Measurements from ENCODE around the gene DDIAS. TPM values are rescaled to one million over a fixed set of nuclear protein-coding genes. Genes with fewer than 3 reads are reported as not detected.

DDIAS gene
- total and polyA plus RNA-seq, 10 of the 15 experiments (the other 5 are each of a cell fraction or from before 2014, with no cell fraction given) = 6.9 to 27.8 (median 12.9) TPM

DNA sequence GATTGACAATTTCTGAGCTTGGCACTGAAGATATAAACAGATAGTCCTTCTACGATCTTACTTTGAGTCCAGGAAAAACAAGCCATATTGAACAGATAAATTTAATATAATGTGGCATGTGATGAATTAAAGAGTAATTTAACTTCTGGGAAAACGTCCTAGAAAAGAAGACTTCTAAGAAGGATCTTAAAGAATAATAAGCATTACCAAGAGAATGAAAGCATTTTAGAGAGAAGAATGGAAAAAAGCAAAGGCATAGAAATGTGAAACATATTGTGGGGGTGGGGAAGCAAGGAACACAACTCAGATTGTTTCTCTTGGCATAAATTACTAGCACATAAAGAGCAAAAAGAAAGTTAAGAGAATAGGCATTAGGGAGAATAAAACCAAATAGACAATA is 5.4 kb downstream of the DDIAS start (continued):
- TF ChIP-seq CTCF (IDR thresholded peaks at IDR 0.05 in 2 of 3, conservative IDR thresholded peaks at IDR 0.05 in 1 of 3; ENCODE audit: control insufficient read depth in 2 of 3, extremely low read depth in 1 of 3, insufficient read depth in 1 of 3, low read depth in 3 of 3, low read length in 3 of 3) = no peak
- TF ChIP-seq STAT3 (IDR thresholded peaks at IDR 0.05; ENCODE audit: low read depth, low read length) = no peak
- TF ChIP-seq GABPA (IDR thresholded peaks at IDR 0.05; ENCODE audit: low read depth) = no peak
- TF ChIP-seq ZNF622 (IDR thresholded peaks at IDR 0.05) = no peak
- no peak for TF ChIP-seq LARP7 (IDR thresholded peaks at IDR 0.05)
- no peak for TF ChIP-seq RAD51 (IDR thresholded peaks at IDR 0.05)
- no peak for TF ChIP-seq SMARCA5 (IDR thresholded peaks at IDR 0.05)
- TF ChIP-seq, protein P1, sequence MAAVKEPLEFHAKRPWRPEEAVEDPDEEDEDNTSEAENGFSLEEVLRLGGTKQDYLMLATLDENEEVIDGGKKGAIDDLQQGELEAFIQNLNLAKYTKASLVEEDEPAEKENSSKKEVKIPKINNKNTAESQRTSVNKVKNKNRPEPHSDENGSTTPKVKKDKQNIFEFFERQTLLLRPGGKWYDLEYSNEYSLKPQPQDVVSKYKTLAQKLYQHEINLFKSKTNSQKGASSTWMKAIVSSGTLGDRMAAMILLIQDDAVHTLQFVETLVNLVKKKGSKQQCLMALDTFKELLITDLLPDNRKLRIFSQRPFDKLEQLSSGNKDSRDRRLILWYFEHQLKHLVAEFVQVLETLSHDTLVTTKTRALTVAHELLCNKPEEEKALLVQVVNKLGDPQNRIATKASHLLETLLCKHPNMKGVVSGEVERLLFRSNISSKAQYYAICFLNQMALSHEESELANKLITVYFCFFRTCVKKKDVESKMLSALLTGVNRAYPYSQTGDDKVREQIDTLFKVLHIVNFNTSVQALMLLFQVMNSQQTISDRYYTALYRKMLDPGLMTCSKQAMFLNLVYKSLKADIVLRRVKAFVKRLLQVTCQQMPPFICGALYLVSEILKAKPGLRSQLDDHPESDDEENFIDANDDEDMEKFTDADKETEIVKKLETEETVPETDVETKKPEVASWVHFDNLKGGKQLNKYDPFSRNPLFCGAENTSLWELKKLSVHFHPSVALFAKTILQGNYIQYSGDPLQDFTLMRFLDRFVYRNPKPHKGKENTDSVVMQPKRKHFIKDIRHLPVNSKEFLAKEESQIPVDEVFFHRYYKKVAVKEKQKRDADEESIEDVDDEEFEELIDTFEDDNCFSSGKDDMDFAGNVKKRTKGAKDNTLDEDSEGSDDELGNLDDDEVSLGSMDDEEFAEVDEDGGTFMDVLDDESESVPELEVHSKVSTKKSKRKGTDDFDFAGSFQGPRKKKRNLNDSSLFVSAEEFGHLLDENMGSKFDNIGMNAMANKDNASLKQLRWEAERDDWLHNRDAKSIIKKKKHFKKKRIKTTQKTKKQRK (IDR thresholded peaks at IDR 0.05; ENCODE audit: low read depth, low read length) = no peak
- TF ChIP-seq GATAD2B (conservative IDR thresholded peaks at IDR 0.05; ENCODE audit: low read depth) = no peak
- no peak for TF ChIP-seq ATF7 (IDR thresholded peaks at IDR 0.05; ENCODE audit: low read depth)
